HFFc6 (cell line): ENCODE data around the gene NR2E1. TPM values are rescaled to one million over a fixed set of nuclear protein-coding genes. Genes with fewer than 3 reads are reported as not detected.

Source experiments
- DNase-seq: peaks from one replicate; pipeline ENCODE4 v3.0.0-alpha.2; 2018
- H3K27ac Mint-ChIP-seq: 2 replicates; pipeline ENCODE4 v1.8.0; 2020; ENCODE audit warnings: mild to moderate bottlenecking, mixed read lengths
- H3K27me3 Mint-ChIP-seq: 2 replicates; pipeline ENCODE4 v1.8.0; 2021; ENCODE audit warnings: mild to moderate bottlenecking, moderate library complexity, mixed read lengths; ENCODE audit not compliant: insufficient read depth
- H3K36me3 Mint-ChIP-seq: 2 replicates; pipeline ENCODE4 v1.8.0; 2021; ENCODE audit warnings: low read depth, mixed read lengths
- H3K4me1 Mint-ChIP-seq: 2 replicates; pipeline ENCODE4 v1.8.0; 2020; ENCODE audit warnings: low read depth, mixed read lengths
- H3K4me3 Mint-ChIP-seq: 2 replicates; pipeline ENCODE4 v1.8.0; 2020; ENCODE audit warnings: mild to moderate bottlenecking, moderate library complexity, mixed read lengths
- H3K9me3 Mint-ChIP-seq: 2 replicates; pipeline ENCODE4 v1.8.0; 2020; ENCODE audit warnings: mild to moderate bottlenecking, mixed read lengths
- total RNA-seq, 6 experiments: library from RNA; stranded (reverse); fragmentation: NEBNext Ultra II Directional; extraction: Animal tissue kit (Norgen Biotek cat#: 25700); gene quantifications; 2 replicates in 1 of 6; 3 replicates in 5 of 6; pipeline ENCODE4 v1.2.3, GENCODE V29; 2021
- TF ChIP-seq, protein P1 (sequence below): fragments of 200-600 bp; sonication (generic); IDR thresholded peaks from 2 replicates; pipeline ENCODE4 v1.5.0; 2021; ENCODE audit warnings: antibody characterized with exemption, mild to moderate bottlenecking

The NR2E1 gene
- total RNA-seq, 6 experiments from 2014 or later: not detected

DNA sequence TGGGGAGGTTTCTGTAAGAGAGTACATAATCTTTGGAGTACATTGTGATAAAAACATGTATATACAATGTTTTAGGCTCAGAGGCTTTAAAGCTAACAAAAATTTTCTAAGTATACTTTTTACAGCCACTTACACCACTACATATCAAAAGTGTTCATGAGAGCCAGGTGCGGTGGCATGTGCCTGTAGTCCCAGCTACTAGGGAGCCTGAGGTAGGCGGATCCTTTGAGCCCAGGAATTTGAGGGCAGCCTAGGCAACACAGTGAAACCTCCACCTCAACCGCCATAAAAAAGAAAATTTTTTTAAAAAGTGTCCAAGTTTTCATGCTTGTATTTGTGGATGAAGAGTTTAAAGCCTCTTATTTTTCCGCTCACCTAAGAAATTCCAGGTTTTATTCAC lies 72.5 kb downstream of the NR2E1 start:
- no peaks in the 10 kb centered on the region; the same call in 1 of the 2 replicates for H3K27me3 Mint-ChIP-seq
- no peak for DNase-seq
- H3K4me1 Mint-ChIP-seq: peaks cover 5% of the 10 kb centered on the region; the same call in 1 of the 2 replicates
- H3K27ac Mint-ChIP-seq: no peak overlapping the region
- no peak overlapping the region for H3K4me3 Mint-ChIP-seq
- TF ChIP-seq, protein P1, sequence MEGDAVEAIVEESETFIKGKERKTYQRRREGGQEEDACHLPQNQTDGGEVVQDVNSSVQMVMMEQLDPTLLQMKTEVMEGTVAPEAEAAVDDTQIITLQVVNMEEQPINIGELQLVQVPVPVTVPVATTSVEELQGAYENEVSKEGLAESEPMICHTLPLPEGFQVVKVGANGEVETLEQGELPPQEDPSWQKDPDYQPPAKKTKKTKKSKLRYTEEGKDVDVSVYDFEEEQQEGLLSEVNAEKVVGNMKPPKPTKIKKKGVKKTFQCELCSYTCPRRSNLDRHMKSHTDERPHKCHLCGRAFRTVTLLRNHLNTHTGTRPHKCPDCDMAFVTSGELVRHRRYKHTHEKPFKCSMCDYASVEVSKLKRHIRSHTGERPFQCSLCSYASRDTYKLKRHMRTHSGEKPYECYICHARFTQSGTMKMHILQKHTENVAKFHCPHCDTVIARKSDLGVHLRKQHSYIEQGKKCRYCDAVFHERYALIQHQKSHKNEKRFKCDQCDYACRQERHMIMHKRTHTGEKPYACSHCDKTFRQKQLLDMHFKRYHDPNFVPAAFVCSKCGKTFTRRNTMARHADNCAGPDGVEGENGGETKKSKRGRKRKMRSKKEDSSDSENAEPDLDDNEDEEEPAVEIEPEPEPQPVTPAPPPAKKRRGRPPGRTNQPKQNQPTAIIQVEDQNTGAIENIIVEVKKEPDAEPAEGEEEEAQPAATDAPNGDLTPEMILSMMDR: no peak
- H3K36me3 Mint-ChIP-seq: peaks cover 29% of the 10 kb centered on the region
- peaks cover 7% of the 10 kb centered on the region for H3K9me3 Mint-ChIP-seq

Other genes starting within 250 kb of the NR2E1 start
- 100 to 1,000 TPM in 4 of 6 experiments, 10 to 100 TPM in 2; 99.2 to 114 (median 106) TPM for gene SEC63, start 207.8 kb upstream of the NR2E1 start, total RNA-seq
- gene OSTM1, start 91.3 kb upstream of the NR2E1 start, total RNA-seq: 10 to 100 TPM; 42.8 to 52.6 (median 48.7) TPM
- gene SNX3, start 95.0 kb downstream of the NR2E1 start, total RNA-seq: 100 to 1,000 TPM; 148 to 195 (median 189) TPM
- gene AFG1L, start 129.0 kb downstream of the NR2E1 start, total RNA-seq: 1 to 10 TPM; 4.8 to 5.7 (median 5.3) TPM